ENCODE results near the gene AAK1. TPM values are rescaled to one million over a fixed set of nuclear protein-coding genes. Genes with fewer than 3 reads are reported as not detected.
"Not testable (repeated sequence)": the region's sequence is repeated elsewhere in the genome, so short reads cannot be mapped to it uniquely, and the experiment has no call there.

AAK1 gene
- total and polyA plus RNA-seq, 7 experiments from 2014 or later: 71.5 to 253 (median 191) TPM

DNA sequence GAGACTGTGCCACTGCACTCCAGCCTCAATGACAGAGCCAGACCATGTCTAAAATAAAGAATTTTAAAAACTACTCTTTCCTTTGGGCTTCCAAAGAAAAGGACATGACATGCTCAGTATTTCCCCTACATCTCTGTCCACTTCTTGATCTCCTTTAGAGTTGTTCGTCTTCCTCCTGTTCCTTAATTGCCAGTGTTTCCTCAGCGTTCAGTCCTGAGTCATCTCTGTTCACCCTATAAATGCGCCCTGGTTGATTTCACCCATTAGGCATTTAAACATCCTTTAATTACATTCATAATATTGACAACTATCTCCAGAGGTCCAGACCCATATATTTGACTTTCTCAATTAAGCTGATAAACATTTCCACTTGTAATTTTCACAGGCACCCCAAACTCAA, 64.0 kb downstream of the AAK1 start:
- peak overlapping the region in 8 of 9 donors; percentile 67 to 92 (median 84) for H3K27ac Mint-ChIP-seq
- Histone ChIP-seq H3K27me3 (ENCODE audit: control insufficient read depth in 2 of 2, insufficient read depth in 2 of 2, low read length in 2 of 2) (no peaks in the 10 kb centered on the region), H3K27ac (ENCODE audit: low read depth, low read length) (no peak overlapping the region), H3K36me3 (ENCODE audit: control insufficient read depth in 2 of 3, insufficient read depth in 3 of 3, low read length in 3 of 3) (no peaks in the 10 kb centered on the region), H3K9me3 (ENCODE audit: control insufficient read depth in 2 of 3, low read length in 3 of 3) (no peaks in the 10 kb centered on the region), H3K4me3 (ENCODE audit: low read length) (no peak overlapping the region), H3K4me1 (ENCODE audit: control insufficient read depth in 2 of 2, insufficient read depth in 2 of 2, low read length in 2 of 2) (peaks cover 38 to 73% of the 10 kb centered on the region in 2 donors)
- ChIA-PET CTCF (no interaction called here), POLR2A (interaction anchor here (1.7 kb wide), 1 partner anchor 65 kb away, joined by 5 read pairs; no protein-coding TSS in a partner anchor)
- peaks cover 0 to 25% (median 13%) of the 10 kb centered on the region in 5 donors for H3K36me3 Mint-ChIP-seq
- no peaks in the 10 kb centered on the region for H3K9me3 Mint-ChIP-seq
- peak overlapping the region in 8 of 10 donors; percentile 6 to 71 (median 52) for H3K4me3 Mint-ChIP-seq
- peaks cover 60 to 97% (median 92%) of the 10 kb centered on the region in 7 donors for H3K4me1 Mint-ChIP-seq
- no peaks in the 10 kb centered on the region for H3K27me3 Mint-ChIP-seq
- no peak for ATAC-seq
- intact Hi-C loops (cut with micrococcal nuclease): no loop called here
- no peak for DNase-seq

DNA sequence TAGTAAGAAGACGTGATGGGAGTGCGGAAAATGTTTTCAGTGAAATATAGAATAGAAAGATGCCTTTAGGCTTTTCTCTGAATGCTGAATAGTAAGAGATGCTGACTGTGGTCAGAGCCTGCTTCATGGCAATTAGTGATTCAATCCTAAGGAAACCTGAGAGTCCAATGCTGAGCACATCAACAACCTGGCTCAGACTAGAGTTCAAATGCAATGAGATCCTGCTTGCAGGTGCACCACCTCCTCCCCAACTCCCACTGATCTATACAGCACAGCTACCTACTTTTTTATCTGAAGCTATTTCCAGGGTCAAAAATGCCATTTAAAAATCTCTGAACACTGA, 65.4 kb downstream of the AAK1 start:
- peak overlapping the region; percentile 51 for H3K27ac ChIP-seq (ENCODE audit: low read depth, low read length)
- ChIA-PET CTCF (interaction anchor here (1.0 kb wide), 1 partner anchor 136 kb away, joined by 3 read pairs; no protein-coding TSS in a partner anchor), POLR2A (interaction anchor here (0.7 kb wide), 1 partner anchor 20 kb away, joined by 3 read pairs; no protein-coding TSS in a partner anchor)
- Mint-ChIP-seq H3K4me1 (peaks cover 50 to 94% (median 87%) of the 10 kb centered on the region in 7 donors), H3K9me3 (no peaks in the 10 kb centered on the region), H3K27me3 (no peaks in the 10 kb centered on the region), H3K27ac (peak overlapping the region in 8 of 9 donors; percentile 59 to 92 (median 86)), H3K4me3 (peak overlapping the region in 9 of 10 donors; percentile 4 to 71 (median 36)), H3K36me3 (peaks cover 0 to 29% (median 11%) of the 10 kb centered on the region in 5 donors)
- no peaks in the 10 kb centered on the region for H3K27me3 ChIP-seq (ENCODE audit: control insufficient read depth in 2 of 2, insufficient read depth in 2 of 2, low read length in 2 of 2)
- no peak overlapping the region for H3K4me3 ChIP-seq (ENCODE audit: low read length)
- DNase-seq (no peak), ATAC-seq (no peak)
- H3K36me3 ChIP-seq (ENCODE audit: control insufficient read depth in 2 of 3, insufficient read depth in 3 of 3, low read length in 3 of 3): no peaks in the 10 kb centered on the region
- peaks cover 25 to 65% of the 10 kb centered on the region in 2 donors for H3K4me1 ChIP-seq (ENCODE audit: control insufficient read depth in 2 of 2, insufficient read depth in 2 of 2, low read length in 2 of 2)
- intact Hi-C loops (cut with micrococcal nuclease): no loop called here
- no peaks in the 10 kb centered on the region for H3K9me3 ChIP-seq (ENCODE audit: control insufficient read depth in 2 of 3, low read length in 3 of 3)

DNA sequence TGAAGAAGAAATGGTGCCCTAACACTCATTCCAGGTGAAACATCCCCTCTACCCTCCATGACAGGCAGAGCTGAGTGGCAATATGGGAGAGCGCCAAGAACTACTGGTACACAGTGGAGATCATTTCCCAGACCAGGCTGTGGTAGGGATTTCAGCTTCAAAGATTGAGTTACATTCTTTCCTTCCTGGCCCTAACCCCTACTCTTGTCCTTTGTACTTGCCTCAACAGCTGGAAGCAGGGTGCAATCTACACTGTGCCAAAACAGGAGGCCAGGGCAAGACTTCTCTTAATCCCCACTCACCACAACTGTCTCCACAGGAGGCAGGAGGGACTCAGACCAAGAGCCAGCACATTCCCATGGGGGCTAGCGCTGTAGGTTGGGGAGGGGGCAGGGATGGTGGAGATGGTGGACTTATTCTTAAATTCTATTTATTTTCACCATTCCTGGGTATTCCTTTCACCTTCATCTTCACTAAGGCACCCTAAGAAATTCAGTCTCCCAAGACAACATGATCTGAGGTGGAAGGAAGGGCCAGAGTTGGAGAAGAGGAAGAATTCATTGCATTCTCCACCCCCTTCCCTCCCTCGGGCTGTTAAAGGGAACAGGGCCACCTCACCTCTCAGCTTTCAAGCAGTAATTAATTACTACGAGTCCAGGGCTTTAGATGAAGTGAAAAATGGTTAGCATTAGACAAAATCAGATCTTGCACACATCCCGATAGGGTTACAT, 65.9 kb downstream of the AAK1 start:
- Histone ChIP-seq H3K9me3 (ENCODE audit: control insufficient read depth in 2 of 3, low read length in 3 of 3) (no peaks in the 10 kb centered on the region), H3K27me3 (ENCODE audit: control insufficient read depth in 2 of 2, insufficient read depth in 2 of 2, low read length in 2 of 2) (no peaks in the 10 kb centered on the region), H3K36me3 (ENCODE audit: control insufficient read depth in 2 of 3, insufficient read depth in 3 of 3, low read length in 3 of 3) (no peaks in the 10 kb centered on the region), H3K27ac (ENCODE audit: low read depth, low read length) (peak overlapping the region; percentile 51), H3K4me3 (ENCODE audit: low read length) (no peak overlapping the region), H3K4me1 (ENCODE audit: control insufficient read depth in 2 of 2, insufficient read depth in 2 of 2, low read length in 2 of 2) (peaks cover 23 to 65% of the 10 kb centered on the region in 2 donors)
- POLR2A ChIA-PET: interaction anchor here (0.7 kb wide), 1 partner anchor 20 kb away, joined by 3 read pairs; no protein-coding TSS in a partner anchor
- H3K27ac Mint-ChIP-seq: peak overlapping the region in 8 of 9 donors; percentile 76 to 92 (median 86)
- CTCF ChIA-PET: interaction anchor here (1.0 to 2.0 kb wide), 2 partner anchors 12 to 136 kb away, joined by 3 to 12 read pairs; no protein-coding TSS in a partner anchor
- ATAC-seq (peak; percentile 4), DNase-seq (no peak)
- peak overlapping the region in 7 of 10 donors; percentile 0 to 71 (median 38) for H3K4me3 Mint-ChIP-seq
- H3K4me1 Mint-ChIP-seq: peaks cover 50 to 94% (median 87%) of the 10 kb centered on the region in 7 donors
- intact Hi-C loops (cut with micrococcal nuclease): no loop called here
- H3K9me3 Mint-ChIP-seq: no peaks in the 10 kb centered on the region
- H3K36me3 Mint-ChIP-seq: peaks cover 0 to 29% (median 11%) of the 10 kb centered on the region in 5 donors
- H3K27me3 Mint-ChIP-seq: no peaks in the 10 kb centered on the region

DNA sequence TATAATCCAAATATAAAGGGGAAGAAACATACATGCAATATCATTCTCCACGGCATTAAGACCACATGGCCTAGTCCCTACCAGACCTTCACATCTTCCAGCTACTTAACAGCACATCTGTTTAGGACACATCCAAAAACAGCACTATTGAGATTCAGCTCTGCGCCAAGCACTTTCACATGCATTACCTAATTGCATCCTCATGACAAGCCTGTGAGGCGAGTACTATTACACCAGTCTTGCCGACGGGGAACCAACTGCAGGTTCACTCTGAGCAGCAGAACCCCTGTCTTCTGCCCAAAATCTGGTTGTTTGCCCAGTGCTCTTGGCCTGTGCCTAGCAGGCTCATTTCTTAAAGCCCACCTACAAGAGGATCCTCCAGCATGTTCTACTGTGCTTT, 66.7 kb downstream of the AAK1 start:
- ATAC-seq (peak; percentile 36), DNase-seq (no peak)
- H3K4me1 ChIP-seq (ENCODE audit: control insufficient read depth in 2 of 2, insufficient read depth in 2 of 2, low read length in 2 of 2): peaks cover 21 to 64% of the 10 kb centered on the region in 2 donors
- peak overlapping the region in 8 of 9 donors; percentile 2 to 89 (median 84) for H3K27ac Mint-ChIP-seq
- H3K27ac ChIP-seq (ENCODE audit: low read depth, low read length): no peak overlapping the region
- no peaks in the 10 kb centered on the region for H3K36me3 ChIP-seq (ENCODE audit: control insufficient read depth in 2 of 3, insufficient read depth in 3 of 3, low read length in 3 of 3)
- no peak overlapping the region for H3K4me3 ChIP-seq (ENCODE audit: low read length)
- POLR2A ChIA-PET: interaction anchor here (0.6 to 0.7 kb wide), 2 partner anchors 10 to 236 kb away, joined by 4 to 6 read pairs; no protein-coding TSS in a partner anchor
- peak overlapping the region in 4 of 10 donors; percentile 0 to 69 (median 28) for H3K4me3 Mint-ChIP-seq
- intact Hi-C loops (cut with micrococcal nuclease): no loop called here
- H3K9me3 ChIP-seq (ENCODE audit: control insufficient read depth in 2 of 3, low read length in 3 of 3): no peaks in the 10 kb centered on the region
- H3K27me3 Mint-ChIP-seq: no peaks in the 10 kb centered on the region
- no peaks in the 10 kb centered on the region for H3K9me3 Mint-ChIP-seq
- CTCF ChIA-PET: interaction anchor here (0.7 to 2.0 kb wide), 2 partner anchors 11 to 154 kb away, joined by 3 to 12 read pairs; no protein-coding TSS in a partner anchor
- peaks cover 46 to 94% (median 84%) of the 10 kb centered on the region in 7 donors for H3K4me1 Mint-ChIP-seq
- H3K36me3 Mint-ChIP-seq: peaks cover 0 to 29% (median 11%) of the 10 kb centered on the region in 5 donors
- H3K27me3 ChIP-seq (ENCODE audit: control insufficient read depth in 2 of 2, insufficient read depth in 2 of 2, low read length in 2 of 2): no peaks in the 10 kb centered on the region

DNA sequence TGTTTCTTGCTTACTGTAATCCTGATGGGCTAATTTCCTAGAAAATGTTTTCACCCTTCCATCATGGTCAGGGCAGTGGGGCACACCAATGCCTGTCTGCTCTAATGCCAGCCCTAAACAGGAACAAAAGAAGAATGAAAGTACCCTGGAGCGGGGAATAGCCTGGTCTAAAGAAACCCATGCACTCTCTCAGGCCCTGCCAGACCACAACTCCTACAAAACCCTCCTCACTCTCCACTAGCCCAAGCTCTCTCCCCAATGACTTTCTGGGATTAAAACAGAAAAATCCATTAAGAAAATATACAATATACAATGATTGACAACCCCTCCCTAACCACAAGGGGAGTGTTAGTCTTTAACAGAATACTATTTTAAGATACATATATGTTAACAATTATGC, 67.6 kb downstream of the AAK1 start:
- DNase-seq: no peak
- H3K4me3 Mint-ChIP-seq: peak overlapping the region in 1 of 10 donors; percentile 69
- no peak overlapping the region for H3K27ac ChIP-seq (ENCODE audit: low read depth, low read length)
- POLR2A ChIA-PET: no interaction called here
- H3K27ac Mint-ChIP-seq: peak overlapping the region in 7 of 9 donors; percentile 73 to 87 (median 81)
- H3K27me3 Mint-ChIP-seq: no peaks in the 10 kb centered on the region
- ATAC-seq: no peak
- H3K4me1 ChIP-seq (ENCODE audit: control insufficient read depth in 2 of 2, insufficient read depth in 2 of 2, low read length in 2 of 2): peaks cover 24 to 66% of the 10 kb centered on the region in 2 donors
- H3K9me3 ChIP-seq (ENCODE audit: control insufficient read depth in 2 of 3, low read length in 3 of 3): no peaks in the 10 kb centered on the region
- peaks cover 0 to 1% (median 0%) of the 10 kb centered on the region in 11 donors for H3K9me3 Mint-ChIP-seq
- peaks cover 55 to 96% (median 86%) of the 10 kb centered on the region in 7 donors for H3K4me1 Mint-ChIP-seq
- peaks cover 0 to 29% (median 12%) of the 10 kb centered on the region in 5 donors for H3K36me3 Mint-ChIP-seq
- H3K36me3 ChIP-seq (ENCODE audit: control insufficient read depth in 2 of 3, insufficient read depth in 3 of 3, low read length in 3 of 3): no peaks in the 10 kb centered on the region
- H3K4me3 ChIP-seq (ENCODE audit: low read length): no peak overlapping the region
- CTCF ChIA-PET: interaction anchor here (0.7 to 2.0 kb wide), 3 partner anchors 10 to 846 kb away, joined by 3 to 12 read pairs (median 3); no protein-coding TSS in a partner anchor
- intact Hi-C loops (cut with micrococcal nuclease): no loop called here
- H3K27me3 ChIP-seq (ENCODE audit: control insufficient read depth in 2 of 2, insufficient read depth in 2 of 2, low read length in 2 of 2): no peaks in the 10 kb centered on the region

DNA sequence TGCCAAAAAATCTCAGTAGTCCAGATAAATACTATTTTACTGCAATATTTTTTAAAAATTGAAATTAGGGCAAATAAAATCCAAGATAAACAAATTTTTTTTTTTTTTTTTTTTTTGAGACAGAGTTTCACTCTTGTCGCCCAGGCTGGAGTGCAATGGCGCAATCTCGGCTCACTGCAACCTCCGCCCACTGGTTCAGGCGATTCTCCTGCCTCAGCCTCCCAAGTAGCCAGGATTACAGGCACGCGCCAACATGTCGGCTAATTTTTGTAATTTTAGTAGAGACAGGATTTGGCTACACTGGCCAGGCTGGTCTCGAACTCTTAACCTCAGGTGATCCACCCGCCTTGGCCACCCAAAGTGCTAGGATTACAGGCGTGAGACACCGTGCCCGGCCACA, 68.2 kb downstream of the AAK1 start:
- H3K27me3 ChIP-seq (ENCODE audit: control insufficient read depth in 2 of 2, insufficient read depth in 2 of 2, low read length in 2 of 2); H3K9me3 Mint-ChIP-seq; H3K27ac ChIP-seq (ENCODE audit: low read depth, low read length); H3K36me3 ChIP-seq (ENCODE audit: control insufficient read depth in 2 of 3, insufficient read depth in 3 of 3, low read length in 3 of 3); ATAC-seq; H3K9me3 ChIP-seq (ENCODE audit: control insufficient read depth in 2 of 3, low read length in 3 of 3); H3K4me3 ChIP-seq (ENCODE audit: low read length); POLR2A ChIA-PET; H3K27me3 Mint-ChIP-seq; DNase-seq; intact Hi-C loops (cut with micrococcal nuclease): not testable (repeated sequence)
- H3K4me1 Mint-ChIP-seq: peaks cover 56 to 97% (median 87%) of the 10 kb centered on the region in 7 donors
- peak overlapping the region in 2 of 10 donors; percentile 33 to 53 for H3K4me3 Mint-ChIP-seq
- peaks cover 0 to 25% (median 12%) of the 10 kb centered on the region in 5 donors for H3K36me3 Mint-ChIP-seq
- H3K27ac Mint-ChIP-seq: peak overlapping the region in 7 of 9 donors; percentile 26 to 89 (median 81)
- CTCF ChIA-PET: interaction anchor here (0.7 kb wide), 1 partner anchor 846 kb away, joined by 3 read pairs; no protein-coding TSS in a partner anchor
- H3K4me1 ChIP-seq (ENCODE audit: control insufficient read depth in 2 of 2, insufficient read depth in 2 of 2, low read length in 2 of 2): peaks cover 25 to 68% of the 10 kb centered on the region in 2 donors
